GM12865 (cell line): Measurements from ENCODE around the gene CDH4.

ENCODE experiments used
- DNase-seq: peaks from one replicate; pipeline ENCODE4 v3.0.0; 2010; ENCODE audit warnings: low read depth
- H3K4me3 ChIP-seq: 2 replicates; pipeline ENCODE4 v1.5.1; 2011; ENCODE audit warnings: mild to moderate bottlenecking, low read depth, low read length, control low read depth
- CTCF ChIP-seq: IDR thresholded peaks from 2 replicates; pipeline ENCODE4 v1.5.1; 2011; ENCODE audit warnings: low read length, control low read depth, low read depth, inconsistent platforms; ENCODE audit not compliant: insufficient read depth; ENCODE audit errors: missing control alignments

CDH4 gene

GRCh38 chr20:61872371-61872900 is 620.4 kb downstream of the CDH4 start:
- TF ChIP-seq CTCF, result no peak
- DNase-seq, result no peak
- H3K4me3 ChIP-seq, result no peak overlapping the region

GRCh38 chr20:61873651-61874420 is 621.8 kb downstream of the CDH4 start:
- no peak overlapping the region for H3K4me3 ChIP-seq
- no peak for TF ChIP-seq CTCF
- no peak for DNase-seq

- no peak overlapping the region for H3K4me3 ChIP-seq
- TF ChIP-seq CTCF, result no peak
- no peak for DNase-seq
Measured at GRCh38 chr20:61874421-61875068, 622.5 kb downstream of the CDH4 start.

GRCh38 chr20:61875221-61875885 is 623.3 kb downstream of the CDH4 start:
- no peak overlapping the region for H3K4me3 ChIP-seq
- no peak for TF ChIP-seq CTCF
- DNase-seq, result no peak

GRCh38 chr20:61875996-61876395 is 623.9 kb downstream of the CDH4 start:
- DNase-seq, result no peak
- no peak overlapping the region for H3K4me3 ChIP-seq
- no peak for TF ChIP-seq CTCF

- no peak for TF ChIP-seq CTCF
- DNase-seq, result no peak
- no peak overlapping the region for H3K4me3 ChIP-seq
Measured at GRCh38 chr20:61876952-61877728, 625.1 kb downstream of the CDH4 start.
